Hepatocyte (in vitro differentiated cells): ENCODE results near the gene NSUN7. TPM values are rescaled to one million over a fixed set of nuclear protein-coding genes. Genes with fewer than 3 reads are reported as not detected.

Experiments used
- DNase-seq: peaks from one replicate; pipeline ENCODE4 v3.0.0-alpha.2; 2016; ENCODE audit warnings: low spot score
- H2AFZ ChIP-seq: fragments of 200-600 bp; sonication (generic); 2 replicates; pipeline ENCODE4 v1.6.0; 2016; ENCODE audit warnings: antibody characterized with exemption, mild to moderate bottlenecking
- H3K27ac ChIP-seq: fragments of 200-600 bp; sonication (generic); 2 replicates; pipeline ENCODE4 v1.5.1; 2016; ENCODE audit warnings: mild to moderate bottlenecking
- H3K27me3 ChIP-seq: fragments of 200-600 bp; sonication (generic); 2 replicates; pipeline ENCODE4 v1.6.1; 2016
- H3K36me3 ChIP-seq: fragments of 200-600 bp; sonication (generic); replicated peaks from 2 replicates; pipeline ENCODE4 v1.5.1; 2016; ENCODE audit warnings: low read depth; ENCODE audit not compliant: insufficient read depth
- H3K4me1 ChIP-seq: fragments of 200-600 bp; sonication (generic); 2 replicates; pipeline ENCODE4 v1.5.1; 2016; ENCODE audit warnings: mild to moderate bottlenecking, moderate library complexity; ENCODE audit not compliant: insufficient read depth
- H3K4me2 ChIP-seq: fragments of 200-600 bp; sonication (generic); 2 replicates; pipeline ENCODE4 v1.6.0; 2016
- H3K4me3 ChIP-seq: fragments of 200-600 bp; sonication (generic); 2 replicates; pipeline ENCODE4 v1.5.1; 2016; ENCODE audit warnings: mild to moderate bottlenecking
- H3K79me2 ChIP-seq: fragments of 200-600 bp; sonication (generic); 2 replicates; pipeline ENCODE4 v1.6.0; 2017; ENCODE audit warnings: mild to moderate bottlenecking
- H3K9me2 ChIP-seq: fragments of 200-600 bp; sonication (generic); replicated peaks from 2 replicates; pipeline ENCODE4 v1.6.0; 2017; ENCODE audit warnings: mild to moderate bottlenecking; ENCODE audit not compliant: insufficient read depth
- H3K9me3 ChIP-seq: fragments of 200-600 bp; sonication (generic); 2 replicates; pipeline ENCODE4 v1.5.1; 2016; ENCODE audit warnings: low read depth, mild to moderate bottlenecking
- H4K20me1 ChIP-seq: fragments of 200-600 bp; sonication (generic); 2 replicates; pipeline ENCODE4 v1.6.0; 2016; ENCODE audit warnings: mild to moderate bottlenecking; ENCODE audit not compliant: insufficient read depth, poor library complexity, severe bottlenecking
- EZH2 ChIP-seq: fragments of 200-600 bp; sonication (generic); IDR thresholded peaks from 2 replicates; pipeline ENCODE4 v1.6.1; 2016; ENCODE audit warnings: antibody characterized with exemption, mild to moderate bottlenecking, borderline replicate concordance
- EZH2phosphoT487 ChIP-seq: fragments of 200-600 bp; sonication (generic); IDR thresholded peaks from one replicate; pipeline ENCODE4 v1.6.1; 2018; ENCODE audit warnings: antibody characterized with exemption, mild to moderate bottlenecking, low read depth, moderate library complexity; ENCODE audit not compliant: unreplicated experiment, severe bottlenecking
- WGBS: methylation state at CpG from one replicate; pipeline ENCODE4 v1.1.6; 2016; ENCODE audit warnings: low lambda C conversion rate; ENCODE audit errors: missing lambda C conversion rate; 5-methylcytosine and 5-hydroxymethylcytosine counted together
- polyA plus RNA-seq: library from polyadenylated mRNA; unstranded; fragments of >200 nt; fragmentation: Nextera tagmentation; extraction: Ambion mirVana; gene quantifications from 2 replicates; pipeline ENCODE4 v1.2.1, GENCODE V29; 2016
- total RNA-seq: library from RNA; depleted of rRNA; stranded (reverse); fragments of >200 nt; gene quantifications from 2 replicates; pipeline ENCODE4 v1.2.3, GENCODE V29; 2014
- TF ChIP-seq, protein P1 (sequence below): fragments of 200-600 bp; sonication (generic); IDR thresholded peaks from 2 replicates; pipeline ENCODE4 v1.5.1; 2016; ENCODE audit warnings: antibody characterized with exemption, mild to moderate bottlenecking; ENCODE audit not compliant: poor library complexity

NSUN7 gene
- total and polyA plus RNA-seq, 2 experiments from 2014 or later, result 4.6 to 8.0 TPM

GRCh38 chr4:40848251-40848650 is 98.5 kb downstream of the NSUN7 start:
- WGBS, result 70% methylated on average over 5 of the region's 5 CpGs
- H3K36me3 ChIP-seq, result no peaks in the 10 kb centered on the region
- no peak for TF ChIP-seq EZH2phosphoT487
- no peaks in the 10 kb centered on the region for H4K20me1 ChIP-seq
- no peak overlapping the region for H3K4me3 ChIP-seq
- H3K9me2 ChIP-seq, result no peaks in the 10 kb centered on the region
- H2AFZ ChIP-seq, result no peak overlapping the region
- no peaks in the 10 kb centered on the region for H3K9me3 ChIP-seq
- DNase-seq, result no peak
- no peak overlapping the region for H3K4me2 ChIP-seq
- no peaks in the 10 kb centered on the region for H3K79me2 ChIP-seq
- no peaks in the 10 kb centered on the region for H3K27me3 ChIP-seq
- H3K27ac ChIP-seq, result no peak overlapping the region
- no peaks in the 10 kb centered on the region for H3K4me1 ChIP-seq

- no peaks in the 10 kb centered on the region for H3K4me1 ChIP-seq
- H3K4me3 ChIP-seq, result no peak overlapping the region
- no peaks in the 10 kb centered on the region for H3K36me3 ChIP-seq
- no peak for TF ChIP-seq EZH2phosphoT487
- TF ChIP-seq, protein P1, sequence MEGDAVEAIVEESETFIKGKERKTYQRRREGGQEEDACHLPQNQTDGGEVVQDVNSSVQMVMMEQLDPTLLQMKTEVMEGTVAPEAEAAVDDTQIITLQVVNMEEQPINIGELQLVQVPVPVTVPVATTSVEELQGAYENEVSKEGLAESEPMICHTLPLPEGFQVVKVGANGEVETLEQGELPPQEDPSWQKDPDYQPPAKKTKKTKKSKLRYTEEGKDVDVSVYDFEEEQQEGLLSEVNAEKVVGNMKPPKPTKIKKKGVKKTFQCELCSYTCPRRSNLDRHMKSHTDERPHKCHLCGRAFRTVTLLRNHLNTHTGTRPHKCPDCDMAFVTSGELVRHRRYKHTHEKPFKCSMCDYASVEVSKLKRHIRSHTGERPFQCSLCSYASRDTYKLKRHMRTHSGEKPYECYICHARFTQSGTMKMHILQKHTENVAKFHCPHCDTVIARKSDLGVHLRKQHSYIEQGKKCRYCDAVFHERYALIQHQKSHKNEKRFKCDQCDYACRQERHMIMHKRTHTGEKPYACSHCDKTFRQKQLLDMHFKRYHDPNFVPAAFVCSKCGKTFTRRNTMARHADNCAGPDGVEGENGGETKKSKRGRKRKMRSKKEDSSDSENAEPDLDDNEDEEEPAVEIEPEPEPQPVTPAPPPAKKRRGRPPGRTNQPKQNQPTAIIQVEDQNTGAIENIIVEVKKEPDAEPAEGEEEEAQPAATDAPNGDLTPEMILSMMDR, result no peak
- no peak for TF ChIP-seq EZH2
- H3K27ac ChIP-seq, result no peak overlapping the region
- no peaks in the 10 kb centered on the region for H3K9me2 ChIP-seq
- H3K4me2 ChIP-seq, result no peak overlapping the region
- no peak overlapping the region for H2AFZ ChIP-seq
- no peaks in the 10 kb centered on the region for H3K79me2 ChIP-seq
- no peaks in the 10 kb centered on the region for H3K27me3 ChIP-seq
- no peaks in the 10 kb centered on the region for H3K9me3 ChIP-seq
- H4K20me1 ChIP-seq, result no peaks in the 10 kb centered on the region
- 92% methylated on average over 3 of the region's 3 CpGs for WGBS
- DNase-seq, result no peak
Observed at GRCh38 chr4:40848940-40849339, 99.2 kb downstream of the NSUN7 start.

DNA sequence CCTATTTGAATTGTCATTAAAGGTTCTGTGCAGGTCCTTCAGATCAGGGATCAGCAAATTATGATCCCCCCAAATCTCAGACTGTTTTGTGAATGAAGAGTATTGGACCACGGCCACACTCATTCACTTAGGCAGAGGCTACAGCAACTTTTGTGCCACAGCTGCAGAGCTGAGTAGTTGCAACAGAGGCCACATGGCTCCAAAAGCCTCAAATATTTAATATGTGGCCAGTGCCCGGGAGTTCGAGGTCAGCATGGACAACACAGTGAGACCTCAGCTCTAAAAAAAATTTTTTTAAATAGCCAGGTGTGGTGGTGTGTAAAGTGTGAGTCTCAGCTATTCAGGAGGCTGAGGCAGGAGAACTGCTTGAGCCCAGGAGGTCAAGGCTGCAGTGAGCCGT is 100.7 kb downstream of the NSUN7 start:
- Histone ChIP-seq H3K36me3 (no peaks in the 10 kb centered on the region), H3K27me3 (no peaks in the 10 kb centered on the region), H3K27ac (no peak overlapping the region), H3K9me2 (no peaks in the 10 kb centered on the region), H3K4me3 (no peak overlapping the region), H2AFZ (no peak overlapping the region), H3K9me3 (no peaks in the 10 kb centered on the region), H4K20me1 (no peaks in the 10 kb centered on the region), H3K4me1 (no peaks in the 10 kb centered on the region), H3K4me2 (no peak overlapping the region), H3K79me2 (no peaks in the 10 kb centered on the region)
- no peak for DNase-seq
- WGBS, result 90% methylated on average over 4 of the region's 4 CpGs
- TF ChIP-seq, protein P1, result no peak
- TF ChIP-seq EZH2, result no peak
- TF ChIP-seq EZH2phosphoT487, result no peak

GRCh38 chr4:40856277-40856839 is 106.6 kb downstream of the NSUN7 start:
- Histone ChIP-seq H3K27me3 (no peaks in the 10 kb centered on the region), H4K20me1 (no peaks in the 10 kb centered on the region), H3K9me2 (no peaks in the 10 kb centered on the region), H3K36me3 (no peaks in the 10 kb centered on the region), H3K4me3 (peak overlapping the region; percentile 65), H3K4me2 (peak overlapping the region; percentile 99), H2AFZ (no peak overlapping the region), H3K27ac (no peak overlapping the region), H3K79me2 (no peaks in the 10 kb centered on the region), H3K9me3 (no peaks in the 10 kb centered on the region), H3K4me1 (peaks cover 5% of the 10 kb centered on the region)
- no peak for DNase-seq
- TF ChIP-seq, protein P1, result no peak
- TF ChIP-seq EZH2 (no peak), EZH2phosphoT487 (no peak)
- 40% methylated on average over 16 of the region's 16 CpGs for WGBS
